Measurements from ENCODE around the gene NAT9.
A peak's percentile ranks its signal among the peaks of the same experiment; 100 is the strongest.

NAT9 gene

GRCh38 chr17:74805591-74805991 lies 29.4 kb upstream of the NAT9 start:
- DNase-seq = no peak

- DNase-seq = no peak
Observed at GRCh38 chr17:74804683-74805082, 28.5 kb upstream of the NAT9 start.

DNA sequence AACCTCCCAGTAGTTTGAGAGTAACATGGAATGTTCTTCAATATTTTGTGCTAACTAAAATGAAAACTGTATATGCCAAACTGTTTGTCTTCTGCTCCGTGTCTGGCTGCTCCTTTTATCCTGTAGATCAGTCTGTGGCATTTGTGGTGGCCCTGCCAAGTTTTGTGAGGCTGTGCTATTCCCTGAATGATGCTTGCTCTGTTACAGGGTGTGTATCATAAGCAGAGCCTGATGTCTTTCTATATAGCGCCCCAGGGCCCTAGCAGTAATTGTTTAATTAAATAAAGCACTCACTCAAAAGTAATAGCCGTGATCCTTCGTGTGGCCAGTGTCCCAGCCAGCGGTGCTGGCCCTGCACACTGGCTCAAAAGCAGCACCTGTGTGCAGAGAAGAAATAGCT lies 27.8 kb upstream of the NAT9 start:
- no peak for DNase-seq

DNA sequence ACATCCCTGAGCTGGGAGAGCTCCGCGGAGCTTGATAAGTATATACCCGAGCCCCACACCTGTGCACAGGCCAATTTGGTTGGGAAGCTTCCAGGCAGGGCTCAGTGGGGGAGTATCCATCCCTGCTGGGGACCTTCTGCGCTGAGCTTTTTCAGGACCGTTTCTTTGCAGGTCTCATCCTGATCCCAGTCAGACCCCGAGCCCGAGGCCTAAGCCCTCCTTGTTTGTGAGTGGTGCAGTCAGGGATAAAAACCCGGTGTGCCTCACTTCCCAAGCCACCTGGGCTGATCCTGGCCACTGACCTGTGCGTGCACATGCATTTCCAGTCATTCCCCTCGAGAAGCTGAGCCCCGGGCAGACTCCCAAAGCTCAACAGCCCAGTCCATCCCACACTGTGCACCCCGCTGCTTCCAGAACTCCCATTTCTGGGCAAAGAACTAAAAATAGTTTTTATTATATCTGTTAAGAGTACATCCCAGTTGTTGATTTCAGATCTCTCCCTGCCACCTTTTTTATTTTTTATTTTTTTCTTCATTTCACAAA lies 27.3 kb upstream of the NAT9 start:
- no peak for DNase-seq

DNA sequence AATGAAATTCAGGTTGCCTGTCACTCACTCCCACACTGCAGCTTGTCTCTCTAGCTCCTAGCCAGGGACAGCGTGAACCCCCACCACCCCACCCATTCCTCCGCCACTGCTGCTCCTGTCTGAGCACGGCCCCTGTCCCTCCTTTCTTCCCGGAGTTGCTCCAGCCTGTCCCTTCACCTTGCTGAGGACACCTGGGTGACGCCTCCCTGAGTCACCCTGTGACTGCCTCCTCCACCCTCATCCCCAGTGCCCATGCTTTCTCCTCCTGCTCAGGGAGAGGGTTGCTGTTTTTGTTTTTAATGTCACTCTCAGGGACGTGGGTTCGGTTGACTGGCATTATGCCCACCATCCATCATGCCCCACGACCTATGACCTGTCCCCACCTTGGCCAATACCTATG lies 25.8 kb upstream of the NAT9 start:
- DNase-seq = no peak

GRCh38 chr17:74800531-74800930 lies 24.4 kb upstream of the NAT9 start:
- no peak for DNase-seq

- no peak for DNase-seq
Observed at GRCh38 chr17:74799097-74799496, 23.0 kb upstream of the NAT9 start.

GRCh38 chr17:74798239-74798707 lies 22.1 kb upstream of the NAT9 start:
- no peak for DNase-seq

GRCh38 chr17:74797824-74798223 lies 21.7 kb upstream of the NAT9 start:
- no peak for DNase-seq

DNA sequence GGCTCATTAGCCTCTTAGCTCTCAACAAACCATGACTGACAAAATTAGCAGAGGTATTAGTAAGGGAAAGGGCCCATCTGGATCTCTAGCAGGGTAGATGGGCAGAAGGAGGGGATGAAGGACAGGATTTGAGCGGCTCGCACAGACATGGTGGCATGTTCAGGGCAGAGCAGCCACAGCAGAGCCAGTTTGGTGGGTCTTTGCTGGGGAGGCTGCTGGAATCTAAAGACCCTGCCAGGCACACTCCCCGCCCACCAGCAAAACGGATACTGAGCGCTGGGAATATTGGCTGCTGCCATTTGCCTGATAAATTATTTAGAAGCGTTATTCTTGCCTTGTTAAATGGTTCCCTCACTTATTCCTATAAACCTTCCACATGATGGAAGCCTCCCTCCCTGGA lies 20.7 kb upstream of the NAT9 start:
- no peak for DNase-seq

- DNase-seq = no peak
Observed at GRCh38 chr17:74796211-74796610, 20.1 kb upstream of the NAT9 start.

- no peak for DNase-seq
Observed at GRCh38 chr17:74795327-74796020, 19.3 kb upstream of the NAT9 start.

DNA sequence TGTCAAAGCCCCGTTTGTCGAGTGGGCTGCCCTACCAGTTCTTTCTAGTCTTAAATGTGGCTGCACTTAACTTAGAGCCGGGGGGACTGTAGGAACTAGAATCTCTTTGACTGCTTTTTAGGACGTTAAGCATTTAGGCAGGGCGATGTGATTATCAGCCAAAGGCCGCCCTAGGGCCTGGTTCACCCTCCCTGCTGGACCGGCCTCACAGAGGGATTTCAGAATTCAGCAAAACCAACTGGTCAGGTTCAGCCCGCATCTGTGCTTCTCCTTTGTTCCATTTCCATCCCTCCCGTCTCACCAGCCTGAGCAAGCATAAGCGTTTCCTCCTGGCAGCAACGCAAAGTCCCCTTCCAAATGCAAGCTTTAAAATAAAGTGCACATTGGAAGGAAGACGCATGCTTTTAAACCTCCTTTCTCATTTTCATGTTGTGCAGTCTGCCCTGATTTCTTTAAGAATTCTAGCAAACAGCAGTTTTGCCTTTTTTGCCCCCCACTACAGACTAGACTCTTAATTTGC lies 16.5 kb upstream of the NAT9 start:
- DNase-seq = no peak

GRCh38 chr17:74790161-74791058 lies 14.3 kb upstream of the NAT9 start:
- DNase-seq = no peak

GRCh38 chr17:74786431-74787055 lies 10.4 kb upstream of the NAT9 start:
- no peak for DNase-seq

DNA sequence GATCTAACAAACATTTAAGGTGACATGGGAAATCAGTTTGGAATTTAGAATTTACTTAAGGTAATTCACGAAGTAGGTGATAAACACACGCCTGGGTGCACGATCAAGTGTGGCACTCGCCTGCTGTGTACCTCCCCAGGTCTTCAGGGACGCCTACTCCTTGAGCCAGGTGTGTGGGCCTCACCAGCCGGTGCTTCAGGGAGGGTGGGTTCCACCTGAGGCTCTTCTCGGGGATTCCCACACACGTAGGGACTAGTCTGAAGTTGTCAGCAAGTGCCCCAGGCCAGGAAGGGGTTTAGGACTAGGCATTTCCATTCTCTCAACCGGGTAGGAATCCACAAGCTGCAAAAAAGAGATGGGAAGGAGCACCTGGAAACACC lies 9.8 kb upstream of the NAT9 start:
- DNase-seq = no peak

DNA sequence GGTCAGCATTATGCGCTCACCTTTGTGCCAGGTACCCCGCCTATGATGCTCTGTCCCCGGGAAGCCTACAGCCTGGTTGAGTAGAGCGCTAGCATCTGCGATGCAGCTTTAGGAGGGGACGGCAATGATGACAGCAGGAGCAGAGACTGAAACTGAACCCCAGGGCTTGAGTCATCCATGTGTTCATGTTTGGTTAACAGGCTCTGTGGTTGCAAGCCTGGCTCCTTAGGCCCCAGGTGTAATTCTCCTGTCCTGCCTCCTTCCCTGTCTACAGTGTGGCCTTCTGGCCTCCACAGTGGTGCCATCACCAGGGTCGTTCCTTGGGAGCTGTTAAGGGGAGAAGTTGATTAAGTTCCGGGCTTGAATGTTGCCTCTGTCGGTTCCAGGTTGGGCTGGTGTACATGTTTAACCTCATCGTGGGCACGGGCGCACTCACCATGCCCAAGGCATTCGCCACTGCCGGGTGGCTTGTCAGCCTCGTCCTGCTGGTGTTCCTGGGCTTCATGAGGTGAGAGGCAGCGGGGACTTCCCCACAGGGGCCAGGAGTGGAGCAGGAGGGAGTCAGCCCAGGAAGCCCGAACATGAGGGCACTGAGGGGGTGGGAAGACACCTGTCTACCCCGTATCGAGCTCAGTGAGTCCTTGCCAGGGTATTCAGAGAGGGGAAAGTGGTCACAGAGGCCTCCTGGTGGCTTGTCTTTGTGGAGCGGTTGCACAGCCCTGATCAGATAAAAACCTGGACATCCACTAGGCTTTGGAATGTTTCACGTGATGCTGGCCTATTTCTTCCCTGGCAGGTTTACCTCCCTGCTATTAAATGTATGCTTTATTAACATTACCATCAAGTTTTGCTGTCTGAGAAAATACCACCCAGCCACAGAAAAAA lies 9.2 kb upstream of the NAT9 start:
- no peak for DNase-seq

DNA sequence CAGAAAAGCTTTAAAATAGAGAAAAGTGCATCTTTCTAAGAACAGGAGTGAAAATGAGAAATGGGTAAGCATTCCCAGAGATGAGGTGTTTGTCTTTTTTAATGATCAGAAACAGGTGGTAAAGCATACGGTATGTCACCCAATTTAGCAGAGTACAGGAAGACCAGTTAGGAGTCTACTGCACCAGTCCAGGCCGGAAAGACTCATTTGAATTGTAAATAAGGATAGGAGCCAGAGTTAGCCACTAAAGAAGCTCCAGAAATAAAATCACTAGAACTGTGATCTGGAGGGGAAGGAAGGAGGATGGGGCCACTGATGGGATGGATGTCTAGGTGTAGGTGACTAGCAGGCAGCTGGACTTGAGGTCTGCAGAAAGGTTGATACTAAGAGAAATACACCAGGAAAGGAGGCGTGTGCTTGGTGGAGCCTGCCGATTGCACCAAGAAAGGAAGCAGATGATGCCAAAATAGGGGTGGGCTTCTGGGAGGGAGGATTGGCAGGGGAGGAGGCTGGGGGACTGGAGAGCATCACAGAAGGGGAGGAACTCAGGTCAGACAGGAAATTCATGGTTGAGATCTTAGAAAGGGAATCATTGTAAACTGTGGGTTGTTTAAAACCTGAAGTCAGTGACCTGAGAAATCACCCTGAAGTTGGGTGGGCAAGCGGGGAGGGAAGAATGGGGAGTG lies 8.1 kb upstream of the NAT9 start:
- DNase-seq = no peak

DNA sequence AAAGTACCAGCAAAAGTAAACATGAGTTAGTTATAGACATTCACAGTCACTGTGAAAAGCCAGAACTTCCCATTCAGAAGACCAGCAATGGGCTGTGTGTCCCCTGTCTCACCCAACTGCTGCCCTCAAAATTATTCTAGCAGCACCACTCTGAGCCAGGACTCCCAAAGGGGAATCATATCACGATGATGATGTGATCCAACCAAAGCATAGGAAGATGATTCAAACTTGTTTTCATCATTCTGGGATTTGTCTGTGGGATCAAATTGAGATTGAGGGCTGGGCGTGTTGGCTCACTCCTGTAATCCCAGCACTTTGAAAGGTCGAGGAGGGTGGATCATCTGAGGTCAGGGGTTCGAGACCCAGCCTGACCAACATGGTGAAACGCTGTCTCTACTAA lies 6.4 kb upstream of the NAT9 start:
- DNase-seq = no peak

DNA sequence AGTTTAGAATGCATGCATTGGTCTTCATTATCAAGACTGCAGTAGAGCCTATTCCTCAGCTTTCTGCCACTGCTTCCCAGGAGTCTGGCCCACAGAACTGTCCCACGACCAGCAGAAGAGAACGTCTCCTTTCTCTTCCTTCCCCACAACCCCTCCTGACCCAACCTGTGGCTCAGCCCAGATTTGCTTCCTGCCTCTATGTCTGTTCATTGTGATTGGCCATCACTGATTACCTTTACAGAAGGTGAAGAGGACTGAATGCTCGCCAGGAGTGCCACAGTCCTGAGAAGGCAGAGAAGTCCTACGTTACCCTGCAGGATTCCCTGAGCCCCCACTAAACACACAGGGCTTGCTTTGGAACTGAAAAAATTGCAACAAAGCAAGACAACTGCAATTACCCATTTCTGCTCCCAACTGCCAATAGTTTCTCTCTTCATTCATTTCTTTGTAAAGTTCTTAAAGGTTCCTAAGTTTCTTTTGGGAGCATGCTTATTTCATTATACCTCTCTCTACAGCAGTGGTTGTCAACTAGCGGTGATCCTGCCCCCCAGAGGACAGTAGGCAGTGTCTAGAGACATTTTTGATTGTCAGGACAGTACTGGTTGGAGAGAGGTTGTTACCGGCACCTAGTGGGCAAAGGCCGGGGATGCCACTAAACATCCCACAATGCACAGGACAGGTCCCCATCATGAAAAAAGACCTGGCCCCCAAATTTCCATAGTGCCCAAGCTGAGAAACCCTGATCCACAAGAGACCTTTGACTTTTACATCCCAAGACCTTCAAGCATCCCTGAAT lies 4.5 kb upstream of the NAT9 start:
- DNase-seq = peak; percentile 89 to 91

GRCh38 chr17:74779948-74780400 lies 3.8 kb upstream of the NAT9 start:
- DNase-seq = peak; percentile 100
